OCI-LY3 (cell line): ENCODE measurements around the gene AGR2.

Source experiments
- H2AFZ ChIP-seq: fragments of 200-600, 300-600 bp; shearing (Covaris generic); 2 replicates; pipeline ENCODE4 v1.6.0; 2014; ENCODE audit warnings: antibody characterized with exemption, low read depth, low read length
- H3K27ac ChIP-seq: fragments of 200-600, 300-600 bp; sonication (generic); 2 replicates; pipeline ENCODE4 v1.5.1; 2014; ENCODE audit warnings: mild to moderate bottlenecking, low read length, moderate library complexity, mixed read lengths
- H3K27me3 ChIP-seq: fragments of 200-600, 300-600 bp; sonication (generic); 2 replicates; pipeline ENCODE4 v1.6.1; 2014; ENCODE audit warnings: low read depth, low read length, mixed read lengths
- H3K36me3 ChIP-seq: fragments of 200-600, 300-600 bp; sonication (generic); replicated peaks from 2 replicates; pipeline ENCODE3; 2014; ENCODE audit warnings: low read depth, low read length, mixed read lengths
- H3K4me1 ChIP-seq: fragments of 300-600, 200-600 bp; sonication (generic); 2 replicates; pipeline ENCODE4 v1.6.1; 2014; ENCODE audit warnings: low read length, mixed read lengths
- H3K4me2 ChIP-seq: fragments of 200-600, 300-600 bp; sonication (generic); 2 replicates; pipeline ENCODE4 v1.6.1; 2014; ENCODE audit warnings: low read length, mixed read lengths
- H3K4me3 ChIP-seq: fragments of 300-600, 200-600 bp; sonication (generic); 2 replicates; pipeline ENCODE4 v1.5.1; 2014; ENCODE audit warnings: antibody characterized with exemption, mild to moderate bottlenecking, low read length, moderate library complexity
- H3K79me2 ChIP-seq: fragments of 300-600, 200-600 bp; shearing (Covaris generic); 2 replicates; pipeline ENCODE4 v1.6.1; 2014; ENCODE audit warnings: mild to moderate bottlenecking, low read length, mixed read lengths
- H3K9ac ChIP-seq: fragments of 300-600, 200-600 bp; shearing (Covaris generic); 2 replicates; pipeline ENCODE4 v1.6.0; 2014; ENCODE audit warnings: mild to moderate bottlenecking, low read length, moderate library complexity
- H3K9me3 ChIP-seq: fragments of 200-600, 300-600 bp; shearing (Covaris generic); 2 replicates; pipeline ENCODE4 v1.6.1; 2014; ENCODE audit warnings: low read length, mixed read lengths; ENCODE audit not compliant: insufficient read depth
- H4K20me1 ChIP-seq: fragments of 200-600, 300-600 bp; sonication (generic); 2 replicates; pipeline ENCODE4 v1.6.1; 2016; ENCODE audit warnings: low read length, mixed read lengths; ENCODE audit not compliant: insufficient read depth
- CTCF ChIP-seq: fragments of 200-600, 300-600 bp; sonication (generic); IDR thresholded peaks from 2 replicates; pipeline ENCODE4 v1.5.1; 2014; ENCODE audit warnings: antibody characterized with exemption, low read length, low read depth
- EZH2phosphoT487 ChIP-seq: fragments of 200-600 bp; shearing (Covaris generic); IDR thresholded peaks from 2 replicates; pipeline ENCODE4 v1.6.1; 2018; ENCODE audit warnings: antibody characterized with exemption, mixed run types, low read depth

Gene AGR2

GRCh38 chr7:16758631-16759611 is 45.9 kb downstream of the AGR2 start:
- no peaks in the 10 kb centered on the region for H3K79me2 ChIP-seq
- H3K4me1 ChIP-seq: no peaks in the 10 kb centered on the region
- H3K4me3 ChIP-seq: no peak overlapping the region
- H2AFZ ChIP-seq: no peak overlapping the region
- H3K27ac ChIP-seq: no peak overlapping the region
- H3K9me3 ChIP-seq: no peaks in the 10 kb centered on the region
- no peak for TF ChIP-seq EZH2phosphoT487
- no peak overlapping the region for H3K4me2 ChIP-seq
- no peaks in the 10 kb centered on the region for H4K20me1 ChIP-seq
- H3K36me3 ChIP-seq: no peaks in the 10 kb centered on the region
- no peak overlapping the region for H3K9ac ChIP-seq
- H3K27me3 ChIP-seq: 0 out of 2 replicates have a peak, but pooled peaks cover 10% of the 10 kb centered on the region

GRCh38 chr7:16758036-16758435 is 46.8 kb downstream of the AGR2 start:
- Histone ChIP-seq H3K79me2 (no peaks in the 10 kb centered on the region), H3K27me3 (0 out of 2 replicates have a peak, but pooled peaks cover 10% of the 10 kb centered on the region), H3K4me2 (no peak overlapping the region), H3K4me1 (no peaks in the 10 kb centered on the region), H3K9ac (no peak overlapping the region), H2AFZ (no peak overlapping the region), H3K36me3 (no peaks in the 10 kb centered on the region), H3K9me3 (no peaks in the 10 kb centered on the region), H3K27ac (no peak overlapping the region), H4K20me1 (no peaks in the 10 kb centered on the region), H3K4me3 (no peak overlapping the region)
- TF ChIP-seq CTCF (no peak), EZH2phosphoT487 (no peak)

GRCh38 chr7:16755397-16755796 is 49.4 kb downstream of the AGR2 start:
- Histone ChIP-seq H3K9me3 (no peaks in the 10 kb centered on the region), H3K27ac (no peak overlapping the region), H3K36me3 (no peaks in the 10 kb centered on the region), H3K9ac (no peak overlapping the region), H3K79me2 (no peaks in the 10 kb centered on the region), H4K20me1 (no peaks in the 10 kb centered on the region), H2AFZ (no peak overlapping the region), H3K27me3 (0 out of 2 replicates have a peak, but pooled peaks cover 10% of the 10 kb centered on the region), H3K4me3 (no peak overlapping the region), H3K4me1 (no peaks in the 10 kb centered on the region), H3K4me2 (no peak overlapping the region)
- TF ChIP-seq EZH2phosphoT487 (no peak), CTCF (no peak)

- H3K9me3 ChIP-seq: no peaks in the 10 kb centered on the region
- no peaks in the 10 kb centered on the region for H3K4me1 ChIP-seq
- peak overlapping the region; percentile 92; the same call in 1 of the 2 replicates for H3K4me3 ChIP-seq
- 0 out of 2 replicates have a peak, but pooled peaks cover 10% of the 10 kb centered on the region for H3K27me3 ChIP-seq
- peak overlapping the region; percentile 80 for H3K4me2 ChIP-seq
- H3K27ac ChIP-seq: no peak overlapping the region
- H4K20me1 ChIP-seq: no peaks in the 10 kb centered on the region
- no peaks in the 10 kb centered on the region for H3K36me3 ChIP-seq
- no peaks in the 10 kb centered on the region for H3K79me2 ChIP-seq
- H2AFZ ChIP-seq: no peak overlapping the region
- no peak for TF ChIP-seq EZH2phosphoT487
- TF ChIP-seq CTCF: no peak
- no peak overlapping the region for H3K9ac ChIP-seq
These were observed 49.9 kb downstream of the AGR2 start for GRCh38 chr7:16754856-16755317.
